Ectodermal cell (in vitro differentiated cells): ENCODE measurements around the gene RAD51B.

Source experiments
- H3K27ac ChIP-seq: 2 replicates; pipeline ENCODE4 v1.7.0; 2013; ENCODE audit warnings: mild to moderate bottlenecking, low read depth, low read length; ENCODE audit not compliant: insufficient read depth, poor library complexity, severe bottlenecking
- H3K27me3 ChIP-seq: 2 replicates; pipeline ENCODE4 v1.7.0; 2013; ENCODE audit warnings: mild to moderate bottlenecking, low read length; ENCODE audit not compliant: insufficient read depth, control insufficient read depth, poor library complexity, severe bottlenecking
- H3K36me3 ChIP-seq: one replicate; pipeline ENCODE4 v1.7.0; 2013; ENCODE audit warnings: low read length; ENCODE audit not compliant: control insufficient read depth, insufficient read depth
- H3K4me1 ChIP-seq: one replicate; pipeline ENCODE4 v1.7.0; 2013; ENCODE audit warnings: low read length; ENCODE audit not compliant: control insufficient read depth, insufficient read depth
- H3K4me3 ChIP-seq: 2 replicates; pipeline ENCODE4 v1.7.0; 2013; ENCODE audit warnings: low read depth, low read length, control low read depth; ENCODE audit not compliant: insufficient read depth
- H3K9me3 ChIP-seq: 2 replicates; pipeline ENCODE4 v1.7.0; 2013; ENCODE audit warnings: mild to moderate bottlenecking, low read length, moderate library complexity; ENCODE audit not compliant: control insufficient read depth
- WGBS, 2 experiments: methylation state at CpG; one replicate each; pipeline ENCODE4 v1.1.7; 2013; ENCODE audit warnings: missing lambda C conversion rate in 2 of 2; 5-methylcytosine and 5-hydroxymethylcytosine counted together

RAD51B gene

GRCh38 chr14:68312884-68313610, 493.5 kb downstream of the RAD51B start:
- H3K4me3 ChIP-seq, result no peak overlapping the region
- WGBS, 2 experiments, result 71 to 78% methylated on average over 9 of the region's 9 CpGs
- H3K27me3 ChIP-seq, result no peaks in the 10 kb centered on the region
- H3K4me1 ChIP-seq, result peaks cover 21% of the 10 kb centered on the region
- peak overlapping the region; percentile 27 for H3K27ac ChIP-seq
- H3K9me3 ChIP-seq, result no peaks in the 10 kb centered on the region
- no peaks in the 10 kb centered on the region for H3K36me3 ChIP-seq

GRCh38 chr14:68314642-68315041, 495.1 kb downstream of the RAD51B start:
- Histone ChIP-seq H3K27ac (no peak overlapping the region), H3K36me3 (no peaks in the 10 kb centered on the region), H3K9me3 (no peaks in the 10 kb centered on the region), H3K27me3 (no peaks in the 10 kb centered on the region), H3K4me1 (peaks cover 30% of the 10 kb centered on the region), H3K4me3 (no peak overlapping the region)
- 86 to 88% methylated on average over 4 of the region's 4 CpGs for WGBS, 2 experiments

GRCh38 chr14:68315081-68315480, 495.5 kb downstream of the RAD51B start:
- 92 to 100% methylated on average over 3 of the region's 3 CpGs for WGBS, 2 experiments
- Histone ChIP-seq H3K27me3 (no peaks in the 10 kb centered on the region), H3K9me3 (no peaks in the 10 kb centered on the region)

GRCh38 chr14:68316078-68316868, 496.7 kb downstream of the RAD51B start:
- no peak overlapping the region for H3K4me3 ChIP-seq
- H3K27me3 ChIP-seq, result no peaks in the 10 kb centered on the region
- no peaks in the 10 kb centered on the region for H3K36me3 ChIP-seq
- 86 to 91% methylated on average over 6 of the region's 7 CpGs for WGBS, 2 experiments
- no peaks in the 10 kb centered on the region for H3K9me3 ChIP-seq
- H3K27ac ChIP-seq, result no peak overlapping the region
- H3K4me1 ChIP-seq, result peaks cover 30% of the 10 kb centered on the region

More at GRCh38 chr14:68315081-68315480, 495.5 kb downstream of the RAD51B start:
- no peaks in the 10 kb centered on the region for H3K36me3 ChIP-seq
- H3K4me3 ChIP-seq, result no peak overlapping the region
- no peak overlapping the region for H3K27ac ChIP-seq
- H3K4me1 ChIP-seq, result peaks cover 30% of the 10 kb centered on the region

GRCh38 chr14:68317239-68317638, 497.7 kb downstream of the RAD51B start:
- WGBS, 2 experiments, result 88 to 91% methylated on average over 3 of the region's 3 CpGs
- peaks cover 30% of the 10 kb centered on the region for H3K4me1 ChIP-seq
- no peaks in the 10 kb centered on the region for H3K27me3 ChIP-seq
- H3K36me3 ChIP-seq, result no peaks in the 10 kb centered on the region
- no peak overlapping the region for H3K4me3 ChIP-seq
- H3K27ac ChIP-seq, result no peak overlapping the region
- H3K9me3 ChIP-seq, result no peaks in the 10 kb centered on the region

GRCh38 chr14:68318828-68319227, 499.2 kb downstream of the RAD51B start:
- H3K4me1 ChIP-seq, result peaks cover 20% of the 10 kb centered on the region
- 39 to 53% methylated on average over 2 of the region's 2 CpGs for WGBS, 2 experiments
- no peak overlapping the region for H3K27ac ChIP-seq
- no peak overlapping the region for H3K4me3 ChIP-seq
- H3K9me3 ChIP-seq, result no peaks in the 10 kb centered on the region
- no peaks in the 10 kb centered on the region for H3K36me3 ChIP-seq
- H3K27me3 ChIP-seq, result no peaks in the 10 kb centered on the region

GRCh38 chr14:68320495-68320894, 500.9 kb downstream of the RAD51B start:
- Histone ChIP-seq H3K27ac (no peak overlapping the region), H3K36me3 (no peaks in the 10 kb centered on the region), H3K9me3 (no peaks in the 10 kb centered on the region), H3K4me3 (no peak overlapping the region), H3K27me3 (no peaks in the 10 kb centered on the region), H3K4me1 (peaks cover 10% of the 10 kb centered on the region)
- 94 to 97% methylated on average over 1 of the region's 1 CpG for WGBS, 2 experiments

- Histone ChIP-seq H3K4me3 (no peak overlapping the region), H3K4me1 (peaks cover 10% of the 10 kb centered on the region), H3K27ac (no peak overlapping the region), H3K27me3 (no peaks in the 10 kb centered on the region), H3K9me3 (no peaks in the 10 kb centered on the region), H3K36me3 (no peaks in the 10 kb centered on the region)
- WGBS, 2 experiments, result 91 to 94% methylated on average over 4 of the region's 4 CpGs
These were observed 503.5 kb downstream of the RAD51B start for GRCh38 chr14:68322940-68323620.

GRCh38 chr14:68325267-68325807, 505.8 kb downstream of the RAD51B start:
- H3K36me3 ChIP-seq, result no peaks in the 10 kb centered on the region
- WGBS, 2 experiments, result 94 to 97% methylated on average over 4 of the region's 5 CpGs
- H3K27me3 ChIP-seq, result no peaks in the 10 kb centered on the region
- H3K4me1 ChIP-seq, result no peaks in the 10 kb centered on the region
- no peak overlapping the region for H3K27ac ChIP-seq
- H3K9me3 ChIP-seq, result no peaks in the 10 kb centered on the region
- no peak overlapping the region for H3K4me3 ChIP-seq

GRCh38 chr14:68327231-68327630, 507.7 kb downstream of the RAD51B start:
- WGBS, 2 experiments, result 96 to 97% methylated on average over 2 to 3 of the region's 3 CpGs
- Histone ChIP-seq H3K27me3 (no peaks in the 10 kb centered on the region), H3K4me3 (no peak overlapping the region), H3K27ac (no peak overlapping the region), H3K36me3 (no peaks in the 10 kb centered on the region), H3K9me3 (no peaks in the 10 kb centered on the region), H3K4me1 (peaks cover 9% of the 10 kb centered on the region)
